OCI-LY7 (cell line): ENCODE results near the gene CRYBA4. TPM values are rescaled to one million over a fixed set of nuclear protein-coding genes. Genes with fewer than 3 reads are reported as not detected.

Experiments
- BruUV-seq: library from RNA; stranded (reverse); fragments of 400-500 nt; replicated peaks from 2 replicates; lab custom pipeline; 2021; lab: Mats Ljungman, UMichigan
- CTCF ChIA-PET: fragments of 300-600 bp; sonication (Branson Sonifier 250); formaldehyde crosslinking; loops from one replicate; lab custom pipeline; 2022; ENCODE audit warnings: antibody characterized with exemption; ENCODE audit not compliant: unreplicated experiment; lab: Charles Lee
- POLR2A ChIA-PET: fragments of 300-600 bp; sonication (Branson Sonifier 250); formaldehyde crosslinking; loops from one replicate; lab custom pipeline; 2022; ENCODE audit warnings: antibody characterized with exemption; lab: Charles Lee
- DNase-seq: peaks from one replicate; pipeline ENCODE4 v3.0.0-alpha.2; 2015; ENCODE audit warnings: low spot score
- H2AFZ ChIP-seq: fragments of 200-600 bp; sonication (generic), shearing (Covaris generic); 2 replicates; pipeline ENCODE4 v1.6.1; 2014; ENCODE audit warnings: mild to moderate bottlenecking, antibody characterized with exemption, low read length, moderate library complexity
- H3K27ac ChIP-seq: fragments of 200-600 bp; sonication (generic); 2 replicates; pipeline ENCODE4 v1.5.1; 2014; ENCODE audit warnings: mixed run types, low read depth, mild to moderate bottlenecking, moderate library complexity, low read length, inconsistent platforms; ENCODE audit not compliant: poor library complexity, severe bottlenecking
- H3K36me3 ChIP-seq: fragments of 200-600 bp; sonication (generic); 2 replicates; pipeline ENCODE4 v1.6.1; 2014; ENCODE audit warnings: mild to moderate bottlenecking, antibody characterized with exemption, low read length, moderate library complexity, mixed read lengths; ENCODE audit not compliant: insufficient read depth
- H3K4me1 ChIP-seq: fragments of 200-600 bp; sonication (generic); 2 replicates; pipeline ENCODE4 v1.5.1; 2014; ENCODE audit warnings: mild to moderate bottlenecking, low read length; ENCODE audit not compliant: insufficient read depth, poor library complexity, severe bottlenecking
- H3K4me2 ChIP-seq: fragments of 200-600 bp; sonication (generic); 2 replicates; pipeline ENCODE4 v1.6.1; 2014; ENCODE audit warnings: mild to moderate bottlenecking, low read length
- H3K4me3 ChIP-seq: fragments of 200-600 bp; sonication (generic); 2 replicates; pipeline ENCODE4 v1.5.1; 2014; ENCODE audit warnings: mild to moderate bottlenecking, low read depth, low read length; ENCODE audit not compliant: poor library complexity, severe bottlenecking
- H3K79me2 ChIP-seq: fragments of 200-600 bp; sonication (generic); 2 replicates; pipeline ENCODE4 v1.6.1; 2016; ENCODE audit warnings: low read depth, mild to moderate bottlenecking, low read length, moderate library complexity, mixed read lengths; ENCODE audit not compliant: insufficient read depth
- H3K9me2 ChIP-seq: fragments of 200-600 bp; sonication (generic); 2 replicates; pipeline ENCODE4 v1.6.1; 2016; ENCODE audit warnings: mild to moderate bottlenecking, low read length, mixed read lengths; ENCODE audit not compliant: insufficient read depth
- H3K9me3 ChIP-seq: fragments of 200-600 bp; sonication (generic); 2 replicates; pipeline ENCODE4 v1.6.1; 2014; ENCODE audit warnings: mild to moderate bottlenecking, mixed run types, low read length, mixed read lengths
- H4K20me1 ChIP-seq: fragments of 200-600 bp; sonication (generic); 2 replicates; pipeline ENCODE4 v1.6.1; 2014; ENCODE audit warnings: mild to moderate bottlenecking, antibody characterized with exemption, low read length, moderate library complexity, mixed read lengths; ENCODE audit not compliant: insufficient read depth
- CTCF ChIP-seq: fragments of 200-600 bp; sonication (generic); conservative IDR thresholded peaks from 2 replicates; pipeline ENCODE4 v1.5.1; 2014; ENCODE audit warnings: mild to moderate bottlenecking, antibody characterized with exemption, low read length, moderate library complexity, mixed read lengths
- EZH2phosphoT487 ChIP-seq: fragments of 200-600 bp; sonication (generic); IDR thresholded peaks from 2 replicates; pipeline ENCODE4 v1.6.1; 2018; ENCODE audit warnings: low read depth, borderline replicate concordance, mild to moderate bottlenecking, mixed run types, antibody characterized with exemption, low read length, moderate library complexity, mixed read lengths
- intact Hi-C: fragments of 100-400 bp; cut with micrococcal nuclease; formaldehyde crosslinking; loops from one replicate; pipeline ENCODE4 v1.10.0; 2022; ENCODE audit not compliant: unreplicated experiment
- total RNA-seq, 2 experiments: library from RNA; depleted of rRNA in 1 of 2; stranded (reverse); fragments of >200 nt in 1 of 2; shearing (Covaris generic) in 1 of 2; gene quantifications; 2 replicates each; pipeline ENCODE4 v1.2.3, GENCODE V29; 2014 to 2022

CRYBA4 gene
- total RNA-seq, 2 experiments from 2014 or later = not detected

DNA sequence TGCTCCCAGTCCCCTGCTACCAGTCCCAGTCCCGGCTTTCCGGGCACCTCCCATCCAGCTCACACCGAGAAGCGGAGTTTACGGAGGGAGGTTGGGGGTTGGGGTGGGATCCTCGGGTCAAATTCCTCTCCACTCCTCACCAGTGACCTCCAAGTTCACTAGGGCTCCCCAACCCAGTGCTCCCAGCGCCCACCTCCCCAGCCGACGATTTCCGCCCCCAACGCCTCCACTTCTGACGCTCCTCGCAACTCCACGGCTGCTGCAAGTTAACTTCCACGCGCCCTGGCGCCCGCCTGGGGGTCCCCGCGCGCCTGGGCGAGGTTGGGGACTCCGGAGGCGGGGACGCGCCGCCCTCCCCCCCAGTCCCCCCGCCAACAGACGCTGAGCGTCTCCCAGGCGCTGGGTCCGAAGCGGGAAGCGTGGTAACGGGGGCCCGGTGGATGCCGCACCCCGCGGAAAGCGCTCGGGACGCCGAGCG lies 32.4 kb upstream of the CRYBA4 start:
- Histone ChIP-seq H3K9me3 (peaks cover 5% of the 10 kb centered on the region; the same call in 1 of the 2 replicates), H3K4me2 (peak overlapping the region; percentile 77), H3K4me1 (peaks cover 44% of the 10 kb centered on the region), H4K20me1 (no peaks in the 10 kb centered on the region), H2AFZ (peak overlapping the region; percentile 69), H3K79me2 (peaks cover 10% of the 10 kb centered on the region; the same call in 1 of the 2 replicates), H3K9me2 (no peaks in the 10 kb centered on the region), H3K4me3 (peak overlapping the region; percentile 91), H3K27ac (no peak overlapping the region), H3K36me3 (peaks cover 4% of the 10 kb centered on the region; the same call in 1 of the 2 replicates)
- intact Hi-C loops = loop anchor here (1.0 kb wide), 1 partner anchor 9 kb away; no protein-coding TSS in a partner anchor
- BruUV-seq = no TSS peak
- TF ChIP-seq EZH2phosphoT487 (no peak), CTCF (no peak)
- ChIA-PET POLR2A (no interaction called here), CTCF (interaction anchor here (0.6 kb wide), 1 partner anchor 1393 kb away, joined by 3 read pairs; no protein-coding TSS in a partner anchor)
- DNase-seq = peak; percentile 28

DNA sequence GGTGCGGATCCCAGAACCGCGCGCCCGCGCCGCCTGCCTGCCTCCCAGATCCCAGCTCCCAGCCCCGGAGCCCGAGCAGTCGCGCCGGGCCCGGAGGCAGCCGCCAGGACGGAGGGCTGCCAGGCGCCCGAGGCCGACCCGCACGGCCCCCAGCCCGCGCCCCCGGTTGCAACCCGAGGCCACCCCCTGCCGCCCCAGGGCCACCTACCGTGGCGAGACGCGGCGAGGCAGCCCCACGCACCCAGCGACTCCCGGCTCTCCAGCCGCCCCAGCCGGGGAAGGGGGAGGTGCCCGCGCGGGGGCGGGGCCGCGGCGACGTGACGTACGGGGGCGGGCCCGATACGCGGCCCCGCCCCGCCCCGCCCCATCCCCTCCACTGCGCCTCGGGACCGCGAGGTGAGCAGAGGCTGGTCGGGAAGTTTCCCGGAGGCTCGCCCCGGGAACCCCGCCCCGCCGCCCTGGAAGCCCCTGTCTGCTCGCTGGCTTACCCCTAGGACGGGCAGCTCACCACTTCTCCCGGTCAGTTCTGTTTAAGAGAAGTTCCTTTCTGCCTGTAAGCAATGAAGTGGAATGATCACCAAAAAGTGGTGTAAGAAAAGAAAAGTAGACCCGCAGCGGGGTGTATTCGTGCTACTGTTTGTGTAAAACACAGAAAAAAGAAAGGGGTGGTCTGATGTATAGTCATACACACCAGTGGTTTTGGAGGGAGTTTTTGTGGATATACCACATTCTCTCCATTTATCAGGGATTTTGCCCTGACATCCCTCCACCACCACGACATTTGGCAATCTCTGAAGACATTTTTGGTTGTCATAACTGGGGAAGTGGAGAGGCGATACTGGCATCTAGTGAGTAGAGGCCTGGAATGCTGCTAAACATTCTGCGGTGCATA lies 31.7 kb upstream of the CRYBA4 start, which contains the start of gene TPST2:
Gene TPST2 (minus strand): TSS at position 288 of the 892 bp plus-strand sequence. CDS start 48,502 bp downstream, outside the sequence.
- H3K4me1 ChIP-seq = peaks cover 44% of the 10 kb centered on the region
- CTCF ChIA-PET = interaction anchor here (0.6 kb wide), 2 partner anchors 17 to 226 kb away, joined by 3 read pairs; no protein-coding TSS in a partner anchor
- H3K79me2 ChIP-seq = peaks cover 10% of the 10 kb centered on the region; the same call in 1 of the 2 replicates
- H3K4me3 ChIP-seq = peak within 1 kb of the TSS; percentile 91
- POLR2A ChIA-PET = interaction anchor here (0.7 kb wide), 1 partner anchor 46 kb away, joined by 3 read pairs; no protein-coding TSS in a partner anchor
- H3K4me2 ChIP-seq = peak within 1 kb of the TSS; percentile 96
- TF ChIP-seq EZH2phosphoT487 (no peak), CTCF (no peak)
- intact Hi-C loops = loop anchor here (1.0 kb wide), 1 partner anchor 10 kb away; no protein-coding TSS in a partner anchor
- DNase-seq = peak; percentile 83
- no TSS peak for BruUV-seq
- H3K27ac ChIP-seq = peak within 1 kb of the TSS; percentile 23
- H2AFZ ChIP-seq = peak within 1 kb of the TSS; percentile 83
- H3K9me2 ChIP-seq = no peaks in the 10 kb centered on the region
- H3K36me3 ChIP-seq = peaks cover 4% of the 10 kb centered on the region; the same call in 1 of the 2 replicates
- peaks cover 5% of the 10 kb centered on the region; the same call in 1 of the 2 replicates for H3K9me3 ChIP-seq
- no peaks in the 10 kb centered on the region for H4K20me1 ChIP-seq
